ENCODE measurements around the gene LHX8.
A peak's percentile ranks its signal among the peaks of the same experiment; 100 is the strongest.
"Not testable (repeated sequence)": the region's sequence is repeated elsewhere in the genome, so short reads cannot be mapped to it uniquely, and the experiment has no call there.

The LHX8 gene

GRCh38 chr1:75132812-75133619 lies 1.2 kb upstream of the LHX8 start:
- DNase-seq = no peak

- DNase-seq = no peak
Observed at GRCh38 chr1:75134647-75135572, 722 bp downstream of the LHX8 start.

DNA sequence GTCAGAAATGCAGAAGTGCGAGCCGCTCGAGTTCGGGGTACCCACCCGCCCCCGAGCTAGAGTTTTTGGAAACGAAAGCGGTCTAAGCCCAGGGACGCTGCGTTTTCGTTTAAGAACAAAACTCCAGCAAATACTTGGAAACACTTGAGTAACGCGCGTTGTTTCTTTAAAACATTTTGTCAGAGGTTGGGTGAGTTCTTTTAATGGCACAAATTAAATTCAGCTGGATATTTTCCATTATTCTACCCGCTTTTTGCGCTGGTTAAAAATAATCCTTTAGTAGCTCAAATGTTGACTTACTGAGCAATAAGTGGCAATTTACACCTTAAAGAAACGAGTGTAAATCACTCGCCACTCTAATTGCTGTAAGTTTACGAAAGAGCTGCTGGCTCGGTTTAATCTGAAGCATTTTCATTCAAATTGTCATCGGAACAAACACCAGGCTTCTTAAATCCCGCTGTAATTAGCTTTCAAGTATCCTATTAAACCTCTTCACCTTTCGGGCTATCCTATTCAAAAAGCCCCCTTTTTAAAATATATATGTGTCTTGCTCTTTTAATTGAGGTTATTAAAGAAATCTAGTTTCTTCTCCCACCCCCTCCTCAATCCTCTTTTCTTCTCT lies 1.5 kb downstream of the LHX8 start:
- no peak for DNase-seq

GRCh38 chr1:75136195-75136815 lies 2.1 kb downstream of the LHX8 start:
- no peak for DNase-seq

DNA sequence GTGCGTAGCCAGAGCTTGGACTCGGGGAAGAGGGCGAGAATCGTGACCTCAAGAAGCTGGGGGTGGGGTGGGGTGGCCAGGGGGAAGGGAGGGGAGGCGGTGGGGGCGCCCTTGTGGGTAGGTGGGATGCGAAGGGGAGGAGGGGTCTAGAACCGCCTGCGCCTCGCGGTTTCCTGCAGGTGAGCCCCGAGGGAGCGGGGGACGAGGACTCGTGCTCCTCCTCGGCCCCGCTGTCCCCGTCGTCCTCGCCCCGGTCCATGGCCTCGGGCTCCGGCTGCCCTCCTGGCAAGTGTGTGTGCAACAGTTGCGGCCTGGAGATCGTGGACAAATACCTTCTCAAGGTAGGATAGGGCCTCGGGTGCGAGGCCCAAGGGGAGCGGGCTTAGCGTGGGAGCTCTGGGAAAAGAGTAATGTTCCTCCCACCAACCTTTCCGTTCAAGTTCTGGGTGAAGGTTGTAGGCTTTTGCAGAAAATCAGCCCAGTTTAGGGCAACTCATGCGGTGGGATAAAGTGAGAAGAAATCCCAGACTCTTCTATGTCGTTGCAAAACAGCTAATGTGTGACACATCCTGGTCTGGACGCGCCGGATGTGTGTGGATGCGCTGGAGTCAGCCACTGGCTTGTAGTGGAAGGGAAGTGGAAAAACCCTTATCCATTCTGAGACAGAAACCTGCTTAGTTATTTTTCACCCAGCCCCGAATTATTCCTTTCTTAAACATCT lies 2.9 kb downstream of the LHX8 start:
- DNase-seq = no peak

GRCh38 chr1:75152092-75152491 lies 17.9 kb downstream of the LHX8 start:
- no peak for DNase-seq

GRCh38 chr1:75159154-75159553 lies 25.0 kb downstream of the LHX8 start:
- no peak for DNase-seq

GRCh38 chr1:75165264-75165663 lies 31.1 kb downstream of the LHX8 start:
- DNase-seq = no peak

GRCh38 chr1:75166821-75167220 lies 32.6 kb downstream of the LHX8 start:
- DNase-seq = no peak

- DNase-seq = no peak
Observed at GRCh38 chr1:75170011-75170410, 35.8 kb downstream of the LHX8 start.

DNA sequence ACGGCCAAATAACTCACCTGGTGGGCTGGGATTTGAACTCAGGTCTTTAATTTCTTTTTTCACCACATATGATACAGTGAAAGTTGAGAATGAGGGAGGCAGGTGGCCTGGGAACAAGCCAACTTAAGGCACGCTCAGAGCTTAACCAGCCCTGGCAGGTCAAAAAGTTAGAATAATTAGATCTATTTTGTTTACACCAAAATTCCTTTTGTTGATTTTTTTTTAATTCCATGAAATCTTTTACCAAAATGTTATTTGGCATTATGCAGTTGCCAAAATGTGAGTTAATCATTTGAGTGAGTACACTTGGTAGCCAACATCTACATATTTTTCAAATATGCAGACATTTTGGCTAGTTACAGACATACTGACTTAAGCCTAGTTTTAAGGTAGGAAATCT lies 36.8 kb downstream of the LHX8 start:
- no peak for DNase-seq

DNA sequence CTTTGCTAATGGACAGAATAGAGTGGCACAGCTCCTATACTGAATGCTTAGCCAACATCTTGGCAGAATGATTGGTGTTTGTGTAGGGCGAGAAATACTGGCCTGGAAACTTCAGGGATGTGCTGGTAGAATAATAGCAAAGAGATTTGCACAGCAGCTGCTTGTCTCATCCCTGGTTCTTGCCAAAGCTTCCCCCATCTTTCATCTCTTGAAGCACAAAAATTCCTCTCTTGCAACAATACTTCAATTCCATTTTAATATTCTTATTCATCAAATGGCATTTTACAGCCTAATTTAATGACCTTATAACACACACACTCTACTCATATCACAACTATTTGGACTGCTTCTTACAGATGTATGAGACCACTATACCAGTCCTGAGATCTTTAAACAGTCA lies 37.7 kb downstream of the LHX8 start:
- DNase-seq = no peak

GRCh38 chr1:75172556-75172955 lies 38.4 kb downstream of the LHX8 start:
- no peak for DNase-seq

DNA sequence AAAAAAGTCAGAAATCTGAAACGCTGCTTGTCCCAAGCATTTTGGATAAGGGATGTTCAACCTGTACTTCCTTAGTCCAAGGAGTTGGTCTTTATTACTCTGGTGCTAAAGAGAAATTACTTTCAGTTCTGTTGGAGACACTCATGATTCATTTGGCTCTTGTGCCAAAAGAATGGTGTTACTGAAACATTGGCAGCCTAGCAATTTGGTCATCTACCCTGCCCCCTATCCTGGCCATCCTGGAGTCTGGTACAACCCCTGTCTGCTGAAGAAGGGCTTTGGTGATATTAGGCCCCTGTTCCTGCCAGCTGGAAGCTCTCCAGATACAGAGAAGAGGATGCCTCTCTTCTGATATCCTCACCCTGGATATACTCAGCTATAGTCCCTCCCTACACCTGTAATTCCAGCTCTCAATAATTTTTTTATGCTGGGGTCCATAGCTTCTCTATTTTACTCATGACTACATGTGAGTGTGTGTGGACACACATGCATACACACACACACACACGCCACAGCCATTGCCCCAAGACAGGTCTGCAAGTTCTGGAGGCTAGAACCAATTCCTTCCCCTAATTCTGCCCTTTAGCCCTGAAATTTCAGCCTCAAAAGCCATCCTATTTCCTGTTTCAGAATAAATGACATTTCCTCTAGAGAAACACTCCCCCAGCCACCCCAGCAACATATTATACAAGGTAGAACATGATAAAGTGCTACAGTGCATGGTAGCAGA lies 40.0 kb downstream of the LHX8 start:
- DNase-seq = no peak

- DNase-seq = not testable (repeated sequence)
Observed at GRCh38 chr1:75181214-75181955, 47.2 kb downstream of the LHX8 start.

DNA sequence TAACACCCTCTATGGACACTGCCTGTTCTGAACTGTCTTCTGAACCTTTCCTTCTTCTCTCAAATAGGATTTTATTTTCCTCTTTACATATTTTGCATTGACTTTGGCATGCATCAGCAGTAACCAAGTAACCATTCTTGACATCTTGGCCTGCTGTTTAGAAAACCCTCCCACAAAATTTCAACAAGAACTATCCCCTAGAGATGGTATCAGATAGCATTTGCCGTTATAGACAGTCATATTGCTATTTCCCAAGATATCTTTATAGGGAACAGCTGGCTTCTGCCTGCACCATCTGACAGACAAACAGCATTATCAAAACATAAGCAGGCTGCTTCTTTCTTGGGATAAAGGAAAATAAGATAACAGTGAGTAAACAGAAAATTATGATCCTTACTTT lies 54.7 kb downstream of the LHX8 start:
- peak; percentile 48 for DNase-seq

DNA sequence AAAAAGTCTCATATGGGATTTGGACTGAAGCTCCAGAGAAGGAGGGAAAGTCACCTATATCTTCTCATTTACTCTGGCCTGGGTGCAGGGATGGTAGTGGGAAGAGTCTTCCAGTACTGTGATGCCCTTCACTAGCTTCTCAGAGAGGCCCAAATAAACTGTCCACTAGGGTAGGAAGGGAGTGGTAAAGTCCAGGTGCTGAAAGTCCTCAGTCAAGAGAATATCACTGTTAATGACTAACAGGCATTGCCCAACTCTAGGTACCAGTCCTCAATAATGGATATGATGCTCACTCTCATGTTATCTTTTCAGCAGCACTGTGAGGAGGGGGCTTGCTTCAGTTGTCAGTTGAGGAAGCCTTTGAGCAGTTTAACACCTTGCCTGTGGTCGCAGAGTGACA lies 64.0 kb downstream of the LHX8 start:
- no peak for DNase-seq

DNA sequence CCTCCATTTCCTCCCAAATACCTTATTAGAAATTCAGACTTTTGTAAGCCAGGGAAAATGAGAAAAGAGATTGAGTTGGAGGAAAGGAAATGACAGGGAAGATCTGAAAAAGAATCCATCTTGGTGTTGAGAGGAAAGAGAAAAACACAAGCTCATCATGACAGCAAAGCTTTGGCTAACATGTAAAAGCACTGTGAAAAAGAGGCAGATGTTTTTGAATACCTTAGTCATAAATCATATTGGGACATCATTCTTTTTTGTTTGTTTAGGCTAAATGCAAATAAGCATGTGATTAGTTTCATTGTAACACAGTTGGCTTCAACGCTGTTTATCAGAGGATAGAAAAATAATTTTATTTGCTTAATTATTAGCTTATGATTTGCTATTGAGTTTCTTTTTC lies 64.6 kb downstream of the LHX8 start:
- peak; percentile 31 for DNase-seq

DNA sequence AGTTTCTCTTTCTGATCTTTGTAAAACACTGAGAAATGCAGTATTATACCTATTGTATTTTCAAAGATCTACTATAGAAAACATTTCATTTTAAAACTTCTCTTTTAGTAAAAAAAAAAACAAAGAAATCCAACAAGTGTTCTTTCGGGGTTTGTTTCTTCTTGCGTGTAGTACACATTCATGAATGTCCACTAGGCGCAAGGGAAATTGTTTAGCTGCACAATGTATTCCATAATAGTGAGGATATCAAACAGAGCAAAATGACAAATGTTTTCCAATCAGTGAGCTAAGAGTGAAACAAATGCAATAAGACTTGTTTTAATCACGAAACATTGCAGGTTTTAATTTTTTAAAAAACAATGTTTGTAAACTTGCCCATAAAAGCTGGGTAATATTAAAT lies 68.6 kb downstream of the LHX8 start:
- DNase-seq = no peak

GRCh38 chr1:75203415-75204277 lies 69.5 kb downstream of the LHX8 start:
- DNase-seq = peak; percentile 81
